Activated naive CD8-positive, alpha-beta T cell treated with anti-CD3 and anti-CD28 coated beads, Interleukin-2, amount 50 U/mL, for 24 hours (primary cell): ENCODE data around the gene TMEM254.
"Not testable (repeated sequence)": the region's sequence is repeated elsewhere in the genome, so short reads cannot be mapped to it uniquely, and the experiment has no call there.

ENCODE experiments used
- ATAC-seq: fragments of 150-1000 bp; cut with Tn5 transposase; one replicate; pipeline ENCODE4 v1.10.0; 2021
- DNase-seq: peaks from one replicate; pipeline ENCODE4 v3.0.0; 2021
- H3K27ac Mint-ChIP-seq: one replicate; pipeline ENCODE4 v1.8.0; 2021; ENCODE audit warnings: mild to moderate bottlenecking, mixed read lengths
- H3K27me3 Mint-ChIP-seq: one replicate; pipeline ENCODE4 v1.8.0; 2021; ENCODE audit warnings: mixed read lengths
- H3K36me3 Mint-ChIP-seq: one replicate; pipeline ENCODE4 v1.8.0; 2021; ENCODE audit warnings: low read depth, mixed read lengths
- H3K4me1 Mint-ChIP-seq: one replicate; pipeline ENCODE4 v1.8.0; 2021; ENCODE audit warnings: mixed read lengths
- H3K4me3 Mint-ChIP-seq: one replicate; pipeline ENCODE4 v1.8.0; 2021; ENCODE audit warnings: mild to moderate bottlenecking, moderate library complexity, mixed read lengths
- H3K9me3 Mint-ChIP-seq: one replicate; pipeline ENCODE4 v1.8.0; 2021; ENCODE audit warnings: mixed read lengths

The TMEM254 gene

DNA sequence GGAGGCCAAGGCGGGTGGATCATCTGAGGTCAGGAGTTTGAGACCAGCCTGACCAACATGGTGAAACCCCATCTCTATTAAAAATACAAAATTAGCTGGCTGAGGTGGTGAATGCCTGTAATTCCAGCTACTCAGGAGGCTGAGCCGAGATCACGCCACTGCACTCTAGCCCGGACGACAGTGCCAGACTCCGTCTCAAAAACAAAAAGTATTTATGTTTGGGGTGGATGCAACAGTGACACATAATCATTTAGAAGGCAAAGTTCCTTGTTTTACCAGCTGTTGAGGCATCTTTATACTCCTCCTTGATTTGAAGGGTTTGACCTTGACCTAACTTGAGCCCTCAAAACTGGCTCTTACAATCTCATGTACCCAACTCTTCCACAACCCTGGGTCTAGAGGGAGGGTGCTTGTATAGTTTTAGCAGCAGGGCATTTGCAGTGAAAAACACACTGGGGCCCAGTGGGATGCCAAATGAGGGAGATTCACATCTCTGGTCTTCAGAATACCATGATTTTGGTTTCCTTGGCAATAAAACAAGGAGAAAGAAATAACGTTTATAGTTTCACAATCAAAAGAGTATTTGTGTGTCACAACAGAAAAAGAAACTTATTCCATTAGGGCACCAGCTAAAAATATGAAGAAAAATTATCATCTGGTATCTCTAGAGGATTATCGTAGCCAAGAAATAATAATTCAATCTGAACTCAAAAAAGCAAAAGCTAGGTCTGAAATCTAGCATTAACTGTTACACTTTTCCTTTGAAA lies 14.2 kb upstream of the TMEM254 start:
- H3K36me3 Mint-ChIP-seq, result no peaks in the 10 kb centered on the region
- no peak for DNase-seq
- no peak overlapping the region for H3K27ac Mint-ChIP-seq

GRCh38 chr10:80066809-80067208 lies 11.7 kb upstream of the TMEM254 start:
- H3K4me1 Mint-ChIP-seq, result no peaks in the 10 kb centered on the region
- H3K27ac Mint-ChIP-seq, result no peak overlapping the region
- H3K27me3 Mint-ChIP-seq, result peaks cover 5% of the 10 kb centered on the region
- ATAC-seq (no peak), DNase-seq (no peak)
- H3K4me3 Mint-ChIP-seq, result no peak overlapping the region
- H3K9me3 Mint-ChIP-seq, result peaks cover 4% of the 10 kb centered on the region
- no peaks in the 10 kb centered on the region for H3K36me3 Mint-ChIP-seq

More for the DNA sequence above, 14.2 kb upstream of the TMEM254 start:
- Mint-ChIP-seq H3K4me1 (no peaks in the 10 kb centered on the region), H3K9me3 (peaks cover 4% of the 10 kb centered on the region), H3K27me3 (peaks cover 5% of the 10 kb centered on the region), H3K4me3 (no peak overlapping the region)
- ATAC-seq, result no peak

DNA sequence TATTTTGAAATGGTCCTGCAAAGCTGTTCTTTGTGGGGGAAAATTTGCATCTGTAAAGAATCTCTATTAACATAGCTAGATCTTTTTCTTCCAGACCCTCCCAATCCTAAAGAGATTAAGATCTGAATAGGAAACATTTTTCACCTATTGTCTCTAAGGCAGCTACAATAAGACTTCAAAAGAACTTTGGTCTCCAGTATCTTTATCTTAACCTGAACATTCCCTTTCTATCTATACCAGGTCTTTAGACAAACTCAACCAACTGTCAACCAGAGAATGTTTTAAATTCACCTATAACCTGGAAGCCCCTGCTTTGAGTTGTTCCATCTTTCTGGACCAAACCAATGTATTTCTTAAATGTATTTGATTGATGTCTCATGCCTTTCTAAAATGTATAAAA lies 10.6 kb upstream of the TMEM254 start:
- not testable (repeated sequence) for H3K27me3 Mint-ChIP-seq, ATAC-seq, DNase-seq, H3K4me1 Mint-ChIP-seq, H3K4me3 Mint-ChIP-seq, H3K27ac Mint-ChIP-seq, H3K36me3 Mint-ChIP-seq, H3K9me3 Mint-ChIP-seq

GRCh38 chr10:80068270-80068669 lies 10.2 kb upstream of the TMEM254 start:
- peaks cover 5% of the 10 kb centered on the region for H3K27me3 Mint-ChIP-seq
- DNase-seq, result no peak
- no peaks in the 10 kb centered on the region for H3K36me3 Mint-ChIP-seq
- no peak overlapping the region for H3K4me3 Mint-ChIP-seq
- no peak overlapping the region for H3K27ac Mint-ChIP-seq
- ATAC-seq, result no peak
- no peaks in the 10 kb centered on the region for H3K4me1 Mint-ChIP-seq
- H3K9me3 Mint-ChIP-seq, result peaks cover 4% of the 10 kb centered on the region

- peaks cover 4% of the 10 kb centered on the region for H3K9me3 Mint-ChIP-seq
- H3K4me1 Mint-ChIP-seq, result no peaks in the 10 kb centered on the region
- no peak overlapping the region for H3K4me3 Mint-ChIP-seq
- H3K27me3 Mint-ChIP-seq, result peaks cover 5% of the 10 kb centered on the region
- DNase-seq (no peak), ATAC-seq (no peak)
- no peak overlapping the region for H3K27ac Mint-ChIP-seq
- H3K36me3 Mint-ChIP-seq, result no peaks in the 10 kb centered on the region
Measured at GRCh38 chr10:80070057-80070456, 8.4 kb upstream of the TMEM254 start.

DNA sequence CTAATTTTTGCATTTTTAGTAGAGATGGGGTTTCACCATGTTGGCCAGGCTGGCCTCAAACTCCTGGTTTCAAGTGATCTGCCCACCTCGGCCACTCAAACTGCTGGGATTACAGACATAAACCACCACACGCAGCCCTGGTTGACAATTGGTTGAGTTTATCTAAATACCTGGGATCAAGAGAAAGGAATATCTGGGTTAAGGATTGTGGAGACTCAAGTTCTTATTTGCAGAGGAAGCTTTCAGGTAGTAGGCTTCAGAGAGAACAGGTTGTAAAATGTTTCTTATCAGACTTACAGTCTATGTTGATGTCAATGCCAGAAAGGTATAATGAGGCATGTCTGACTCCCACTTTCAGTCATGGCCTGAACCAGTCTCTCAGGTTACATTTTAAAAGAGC lies 5.9 kb upstream of the TMEM254 start:
- Mint-ChIP-seq H3K9me3 (peaks cover 4% of the 10 kb centered on the region), H3K36me3 (peaks cover 2% of the 10 kb centered on the region), H3K4me3 (no peak overlapping the region), H3K27me3 (peaks cover 5% of the 10 kb centered on the region), H3K27ac (no peak overlapping the region), H3K4me1 (peaks cover 9% of the 10 kb centered on the region)
- DNase-seq, result no peak
- no peak for ATAC-seq

DNA sequence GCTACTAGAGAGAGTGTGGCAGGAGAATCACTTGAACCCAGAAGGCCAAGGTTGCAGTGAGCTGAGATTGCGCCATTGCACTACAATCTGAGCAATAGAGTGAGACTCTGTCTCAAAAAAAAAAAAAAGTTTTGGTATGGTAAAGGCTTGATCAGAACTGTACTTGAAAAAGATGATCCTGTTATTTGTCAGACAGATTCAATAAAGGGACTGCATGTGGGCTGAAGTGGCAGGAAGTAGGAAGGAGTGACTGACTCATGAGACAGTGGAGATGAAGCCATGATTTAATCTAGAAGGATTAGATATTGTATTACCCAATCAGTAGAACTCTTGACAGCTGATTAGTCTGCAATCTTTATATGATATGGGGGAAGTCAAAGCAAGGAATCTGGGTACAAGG lies 2.7 kb upstream of the TMEM254 start:
- ATAC-seq, result peak; percentile 26

GRCh38 chr10:80077869-80078447 lies 507 bp upstream of the TMEM254 start:
- Mint-ChIP-seq H3K9me3 (no peaks in the 10 kb centered on the region), H3K36me3 (peaks cover 3% of the 10 kb centered on the region), H3K4me3 (peak overlapping the region; percentile 99), H3K27ac (peak overlapping the region; percentile 94), H3K4me1 (peaks cover 29% of the 10 kb centered on the region), H3K27me3 (no peaks in the 10 kb centered on the region)
- ATAC-seq (no peak), DNase-seq (no peak)

More for the DNA sequence above, 2.7 kb upstream of the TMEM254 start:
- peaks cover 29% of the 10 kb centered on the region for H3K4me1 Mint-ChIP-seq
- DNase-seq, result no peak
- no peaks in the 10 kb centered on the region for H3K27me3 Mint-ChIP-seq
- H3K9me3 Mint-ChIP-seq, result no peaks in the 10 kb centered on the region
- no peak overlapping the region for H3K4me3 Mint-ChIP-seq
- H3K27ac Mint-ChIP-seq, result peak overlapping the region; percentile 61
- H3K36me3 Mint-ChIP-seq, result peaks cover 3% of the 10 kb centered on the region

GRCh38 chr10:80079312-80079719 lies 851 bp downstream of the TMEM254 start:
- peaks cover 29% of the 10 kb centered on the region for H3K4me1 Mint-ChIP-seq
- peak overlapping the region; percentile 94 for H3K27ac Mint-ChIP-seq
- peaks cover 3% of the 10 kb centered on the region for H3K36me3 Mint-ChIP-seq
- H3K9me3 Mint-ChIP-seq, result no peaks in the 10 kb centered on the region
- ATAC-seq (no peak), DNase-seq (no peak)
- no peaks in the 10 kb centered on the region for H3K27me3 Mint-ChIP-seq
- peak overlapping the region; percentile 99 for H3K4me3 Mint-ChIP-seq

- no peak overlapping the region for H3K4me3 Mint-ChIP-seq
- H3K27me3 Mint-ChIP-seq, result no peaks in the 10 kb centered on the region
- H3K9me3 Mint-ChIP-seq, result no peaks in the 10 kb centered on the region
- ATAC-seq (no peak), DNase-seq (no peak)
- H3K27ac Mint-ChIP-seq, result no peak overlapping the region
- H3K36me3 Mint-ChIP-seq, result peaks cover 2% of the 10 kb centered on the region
- peaks cover 24% of the 10 kb centered on the region for H3K4me1 Mint-ChIP-seq
Measured at GRCh38 chr10:80081026-80081425, 2.6 kb downstream of the TMEM254 start.

- Mint-ChIP-seq H3K36me3 (peaks cover 2% of the 10 kb centered on the region), H3K27me3 (no peaks in the 10 kb centered on the region)
- no peak for ATAC-seq
Measured at GRCh38 chr10:80081801-80082750, 3.6 kb downstream of the TMEM254 start.

DNA sequence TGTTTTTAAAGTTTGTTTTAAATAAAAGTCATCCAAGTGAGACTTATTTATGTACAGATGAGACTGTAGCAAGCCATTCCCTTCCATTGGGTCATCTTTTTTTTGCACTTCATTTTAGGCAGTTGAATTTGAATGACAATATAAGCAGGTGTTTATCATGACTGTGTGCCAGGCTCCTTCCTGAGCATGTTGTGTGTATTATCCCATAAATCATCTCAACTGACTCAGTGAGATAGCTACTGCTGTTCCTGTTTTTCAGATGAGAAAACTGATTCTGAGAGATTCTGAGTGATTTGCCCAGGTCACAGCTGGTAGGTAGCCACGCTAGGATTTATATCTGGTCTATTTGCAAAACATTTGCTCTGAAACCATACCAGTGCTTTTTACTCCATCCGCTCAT lies 11.7 kb downstream of the TMEM254 start:
- Mint-ChIP-seq H3K4me1 (no peaks in the 10 kb centered on the region), H3K9me3 (no peaks in the 10 kb centered on the region), H3K27ac (no peak overlapping the region), H3K36me3 (no peaks in the 10 kb centered on the region), H3K4me3 (no peak overlapping the region), H3K27me3 (no peaks in the 10 kb centered on the region)
- ATAC-seq (no peak), DNase-seq (no peak)

More at GRCh38 chr10:80081801-80082750, 3.6 kb downstream of the TMEM254 start:
- Mint-ChIP-seq H3K27ac (no peak overlapping the region), H3K4me3 (no peak overlapping the region), H3K4me1 (peaks cover 22% of the 10 kb centered on the region), H3K9me3 (no peaks in the 10 kb centered on the region)
- no peak for DNase-seq

DNA sequence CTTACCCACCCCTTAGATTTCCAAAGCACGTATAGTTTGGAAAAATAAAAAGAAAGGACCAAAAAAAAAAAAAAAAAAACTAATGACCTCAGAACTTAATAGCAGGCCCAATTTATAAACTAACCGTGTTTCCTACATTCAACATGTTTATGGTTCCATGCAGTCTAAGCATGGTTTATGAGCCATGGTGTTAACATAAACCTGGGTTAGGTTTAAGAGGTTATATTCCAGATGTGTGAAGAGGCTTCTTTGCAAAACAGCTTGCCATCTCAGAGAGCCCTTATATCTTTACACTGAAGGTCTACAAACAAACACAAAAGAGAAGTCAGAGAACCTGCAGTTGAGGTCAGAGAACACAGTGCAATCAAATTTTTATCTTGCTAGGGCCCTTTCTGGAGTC lies 15.8 kb downstream of the TMEM254 start:
- H3K4me1 Mint-ChIP-seq, result no peaks in the 10 kb centered on the region
- H3K36me3 Mint-ChIP-seq, result no peaks in the 10 kb centered on the region

DNA sequence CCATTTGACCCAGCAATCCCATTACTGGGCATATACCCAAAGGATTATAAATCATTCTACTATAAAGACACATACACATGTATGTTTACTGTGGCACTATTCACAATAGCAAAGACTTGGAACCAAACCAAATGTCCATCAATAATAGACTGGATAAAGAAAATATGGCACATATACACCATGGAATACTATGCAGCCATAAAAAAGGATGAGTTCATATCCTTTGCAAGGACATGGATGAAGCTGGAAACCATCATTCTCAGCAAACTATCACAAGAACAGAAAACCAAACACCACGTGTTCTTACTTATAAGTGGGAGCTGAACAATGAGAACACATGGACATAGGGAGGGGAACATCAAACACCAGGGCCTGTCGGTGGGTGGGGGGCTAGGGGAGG lies 19.8 kb downstream of the TMEM254 start:
- not testable (repeated sequence) for H3K4me3 Mint-ChIP-seq, H3K27me3 Mint-ChIP-seq, H3K27ac Mint-ChIP-seq, H3K4me1 Mint-ChIP-seq, DNase-seq, H3K9me3 Mint-ChIP-seq, ATAC-seq, H3K36me3 Mint-ChIP-seq

More for the DNA sequence above, 15.8 kb downstream of the TMEM254 start:
- ATAC-seq, result no peak
- Mint-ChIP-seq H3K4me3 (no peak overlapping the region), H3K27ac (no peak overlapping the region), H3K9me3 (no peaks in the 10 kb centered on the region), H3K27me3 (peaks cover 2% of the 10 kb centered on the region)
- no peak for DNase-seq
